Activated T-cell treated with anti-CD3 and anti-CD28 coated beads, Interleukin-2, amount 50 U/mL, for 72 hours (primary cell): Measurements from ENCODE around the gene PACSIN1. TPM values are rescaled to one million over a fixed set of nuclear protein-coding genes. Genes with fewer than 3 reads are reported as not detected.

Source experiments
- ATAC-seq, 2 donors: fragments of 150-1000 bp; cut with Tn5 transposase; replicated peaks in 1 of 2; 2 replicates each; pipeline ENCODE4 v1.10.0; 2021; ENCODE audit warnings: moderate library complexity in 2 of 2, mild to moderate bottlenecking in 1 of 2
- DNase-seq, 2 donors: peaks; one replicate each; pipeline ENCODE4 v3.0.0; 2021 to 2022; ENCODE audit warnings: mixed read lengths in 1 of 2
- H3K27ac Mint-ChIP-seq: one replicate; pipeline ENCODE4 v1.8.0; 2022; ENCODE audit warnings: mild to moderate bottlenecking, moderate library complexity, mixed read lengths
- H3K27me3 Mint-ChIP-seq: one replicate; pipeline ENCODE4 v1.8.0; 2022; ENCODE audit warnings: low read depth, mixed read lengths
- H3K36me3 Mint-ChIP-seq, 2 donors: one replicate each; pipeline ENCODE4 v1.8.0; 2022; ENCODE audit warnings: mixed read lengths in 2 of 2, mild to moderate bottlenecking in 1 of 2; ENCODE audit not compliant: insufficient read depth in 2 of 2
- H3K4me1 Mint-ChIP-seq: one replicate; pipeline ENCODE4 v1.8.0; 2022; ENCODE audit warnings: low read depth, mixed read lengths
- H3K4me3 Mint-ChIP-seq, 2 donors: one replicate each; pipeline ENCODE4 v1.8.0; 2022; ENCODE audit warnings: mild to moderate bottlenecking in 2 of 2, mixed read lengths in 2 of 2, moderate library complexity in 2 of 2
- H3K9me3 Mint-ChIP-seq, 2 donors: one replicate each; pipeline ENCODE4 v1.8.0; 2022; ENCODE audit warnings: mixed read lengths in 2 of 2
- total RNA-seq, 2 donors: library from RNA; stranded (reverse); gene quantifications; one replicate each; pipeline ENCODE4 v1.2.3, GENCODE V29; 2022

Gene PACSIN1
- total RNA-seq, 2 donors from 2014 or later = 0.29 TPM; not detected in 1

- ATAC-seq (no peak), DNase-seq (no peak)
- H3K9me3 Mint-ChIP-seq = no peaks in the 10 kb centered on the region
- no peak overlapping the region for H3K4me3 Mint-ChIP-seq
- no peaks in the 10 kb centered on the region for H3K27me3 Mint-ChIP-seq
- H3K36me3 Mint-ChIP-seq = peaks cover 0 to 1% of the 10 kb centered on the region in 2 donors
- no peak overlapping the region for H3K27ac Mint-ChIP-seq
- peaks cover 2% of the 10 kb centered on the region for H3K4me1 Mint-ChIP-seq
Measured at GRCh38 chr6:34496103-34496685, 30.3 kb downstream of the PACSIN1 start.

GRCh38 chr6:34497411-34497810 lies 31.5 kb downstream of the PACSIN1 start:
- no peak for ATAC-seq
- Mint-ChIP-seq H3K4me1 (no peaks in the 10 kb centered on the region), H3K27me3 (no peaks in the 10 kb centered on the region), H3K36me3 (peaks cover 1 to 2% of the 10 kb centered on the region in 2 donors), H3K9me3 (no peaks in the 10 kb centered on the region), H3K27ac (no peak overlapping the region), H3K4me3 (no peak overlapping the region)
- DNase-seq = no peak

- H3K27ac Mint-ChIP-seq = no peak overlapping the region
- no peaks in the 10 kb centered on the region for H3K4me1 Mint-ChIP-seq
Measured at GRCh38 chr6:34506718-34507117, 40.8 kb downstream of the PACSIN1 start.

GRCh38 chr6:34508425-34508824 lies 42.5 kb downstream of the PACSIN1 start:
- Mint-ChIP-seq H3K27me3 (no peaks in the 10 kb centered on the region), H3K9me3 (peaks cover 2% of the 10 kb centered on the region in 2 donors), H3K36me3 (peaks cover 2 to 4% of the 10 kb centered on the region in 2 donors), H3K4me1 (no peaks in the 10 kb centered on the region), H3K4me3 (no peak overlapping the region), H3K27ac (no peak overlapping the region)
- ATAC-seq (no peak), DNase-seq (no peak)

More at GRCh38 chr6:34506718-34507117, 40.8 kb downstream of the PACSIN1 start:
- DNase-seq = no peak
- H3K27me3 Mint-ChIP-seq = no peaks in the 10 kb centered on the region
- peaks cover 2 to 4% of the 10 kb centered on the region in 2 donors for H3K36me3 Mint-ChIP-seq
- H3K9me3 Mint-ChIP-seq = peaks cover 2% of the 10 kb centered on the region in 2 donors
- H3K4me3 Mint-ChIP-seq = no peak overlapping the region
- ATAC-seq = no peak

- Mint-ChIP-seq H3K4me3 (no peak overlapping the region), H3K4me1 (peaks cover 4% of the 10 kb centered on the region), H3K36me3 (peaks cover 2 to 4% of the 10 kb centered on the region in 2 donors), H3K27me3 (peaks cover 11% of the 10 kb centered on the region), H3K27ac (no peak overlapping the region), H3K9me3 (peaks cover 2% of the 10 kb centered on the region in 2 donors)
- no peak for ATAC-seq
- DNase-seq = no peak
Measured at GRCh38 chr6:34509782-34510181, 43.9 kb downstream of the PACSIN1 start.

- ATAC-seq = no peak
- no peak for DNase-seq
- Mint-ChIP-seq H3K27ac (no peak overlapping the region), H3K4me1 (peaks cover 4% of the 10 kb centered on the region), H3K36me3 (peaks cover 2 to 4% of the 10 kb centered on the region in 2 donors), H3K9me3 (peaks cover 2% of the 10 kb centered on the region in 2 donors), H3K27me3 (peaks cover 11% of the 10 kb centered on the region), H3K4me3 (no peak overlapping the region)
Measured at GRCh38 chr6:34510299-34510698, 44.4 kb downstream of the PACSIN1 start.

- Mint-ChIP-seq H3K27ac (no peak overlapping the region), H3K27me3 (peaks cover 11% of the 10 kb centered on the region), H3K9me3 (peaks cover 2% of the 10 kb centered on the region in 2 donors), H3K36me3 (peaks cover 2 to 4% of the 10 kb centered on the region in 2 donors), H3K4me1 (peaks cover 4% of the 10 kb centered on the region), H3K4me3 (no peak overlapping the region)
- DNase-seq (no peak), ATAC-seq (no peak)
Measured at GRCh38 chr6:34511214-34511914, 45.5 kb downstream of the PACSIN1 start.

- Mint-ChIP-seq H3K27ac (no peak overlapping the region), H3K9me3 (peaks cover 2% of the 10 kb centered on the region in 2 donors), H3K27me3 (peaks cover 14% of the 10 kb centered on the region), H3K36me3 (peaks cover 2 to 4% of the 10 kb centered on the region in 2 donors), H3K4me3 (no peak overlapping the region), H3K4me1 (peaks cover 4% of the 10 kb centered on the region)
- ATAC-seq (no peak), DNase-seq (no peak)
Measured at GRCh38 chr6:34511915-34512737, 46.2 kb downstream of the PACSIN1 start.

- ATAC-seq = no peak
- H3K36me3 Mint-ChIP-seq = peaks cover 2 to 4% of the 10 kb centered on the region in 2 donors
Measured at GRCh38 chr6:34512738-34513115, 46.9 kb downstream of the PACSIN1 start.

GRCh38 chr6:34513646-34514045 lies 47.8 kb downstream of the PACSIN1 start:
- Mint-ChIP-seq H3K36me3 (peaks cover 2 to 4% of the 10 kb centered on the region in 2 donors), H3K27ac (no peak overlapping the region), H3K4me1 (peaks cover 4% of the 10 kb centered on the region), H3K27me3 (peaks cover 17% of the 10 kb centered on the region), H3K4me3 (no peak overlapping the region), H3K9me3 (peaks cover 2% of the 10 kb centered on the region in 2 donors)
- ATAC-seq = no peak
- DNase-seq = no peak

More at GRCh38 chr6:34512738-34513115, 46.9 kb downstream of the PACSIN1 start:
- Mint-ChIP-seq H3K4me1 (peaks cover 4% of the 10 kb centered on the region), H3K27me3 (peaks cover 17% of the 10 kb centered on the region), H3K9me3 (peaks cover 2% of the 10 kb centered on the region in 2 donors), H3K27ac (no peak overlapping the region), H3K4me3 (no peak overlapping the region)
- no peak for DNase-seq

GRCh38 chr6:34514112-34514511 lies 48.2 kb downstream of the PACSIN1 start:
- Mint-ChIP-seq H3K36me3 (peaks cover 2 to 4% of the 10 kb centered on the region in 2 donors), H3K4me1 (peaks cover 4% of the 10 kb centered on the region), H3K27me3 (peaks cover 17% of the 10 kb centered on the region), H3K9me3 (peaks cover 2% of the 10 kb centered on the region in 2 donors), H3K4me3 (no peak overlapping the region), H3K27ac (no peak overlapping the region)
- DNase-seq = no peak
- ATAC-seq = no peak

- peaks cover 17% of the 10 kb centered on the region for H3K27me3 Mint-ChIP-seq
- peaks cover 2% of the 10 kb centered on the region in 2 donors for H3K9me3 Mint-ChIP-seq
- no peak overlapping the region for H3K4me3 Mint-ChIP-seq
- H3K4me1 Mint-ChIP-seq = peaks cover 4% of the 10 kb centered on the region
- peak in 1 of 2 donors; percentile 70 for ATAC-seq
- H3K36me3 Mint-ChIP-seq = peaks cover 2 to 4% of the 10 kb centered on the region in 2 donors
- H3K27ac Mint-ChIP-seq = no peak overlapping the region
- peak in 1 of 2 donors; percentile 35 for DNase-seq
Measured at GRCh38 chr6:34514593-34515472, 49.0 kb downstream of the PACSIN1 start.
